ENCODE measurements around the gene SERPINA1. TPM values are rescaled to one million over a fixed set of nuclear protein-coding genes. Genes with fewer than 3 reads are reported as not detected.

The SERPINA1 gene
- total and polyA plus RNA-seq, 2 of the 13 experiments (the other 11 are each of a cell fraction or from before 2014, with no cell fraction given): 3,266 to 11,015 TPM

DNA sequence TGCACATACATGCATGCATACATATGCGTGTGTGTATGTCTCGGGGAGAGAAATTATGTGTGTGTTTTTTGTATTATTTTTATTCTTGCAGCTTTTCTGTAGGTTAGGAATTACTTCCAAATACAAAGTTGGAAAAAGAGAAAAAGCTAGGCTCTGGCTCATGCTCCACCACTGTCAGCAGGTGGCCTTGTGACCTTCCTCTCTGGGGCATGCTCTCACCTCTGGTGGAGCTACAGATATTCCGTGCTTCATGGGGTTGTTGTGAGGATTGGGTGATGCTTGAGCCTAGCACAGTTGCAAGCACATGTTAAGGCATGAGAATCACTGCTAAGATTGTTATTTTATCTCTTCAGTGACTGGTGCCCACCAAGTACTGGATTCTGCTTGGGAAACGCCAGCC is 58.5 kb downstream of the SERPINA1 start (continued):
- TF ChIP-seq, protein P1, sequence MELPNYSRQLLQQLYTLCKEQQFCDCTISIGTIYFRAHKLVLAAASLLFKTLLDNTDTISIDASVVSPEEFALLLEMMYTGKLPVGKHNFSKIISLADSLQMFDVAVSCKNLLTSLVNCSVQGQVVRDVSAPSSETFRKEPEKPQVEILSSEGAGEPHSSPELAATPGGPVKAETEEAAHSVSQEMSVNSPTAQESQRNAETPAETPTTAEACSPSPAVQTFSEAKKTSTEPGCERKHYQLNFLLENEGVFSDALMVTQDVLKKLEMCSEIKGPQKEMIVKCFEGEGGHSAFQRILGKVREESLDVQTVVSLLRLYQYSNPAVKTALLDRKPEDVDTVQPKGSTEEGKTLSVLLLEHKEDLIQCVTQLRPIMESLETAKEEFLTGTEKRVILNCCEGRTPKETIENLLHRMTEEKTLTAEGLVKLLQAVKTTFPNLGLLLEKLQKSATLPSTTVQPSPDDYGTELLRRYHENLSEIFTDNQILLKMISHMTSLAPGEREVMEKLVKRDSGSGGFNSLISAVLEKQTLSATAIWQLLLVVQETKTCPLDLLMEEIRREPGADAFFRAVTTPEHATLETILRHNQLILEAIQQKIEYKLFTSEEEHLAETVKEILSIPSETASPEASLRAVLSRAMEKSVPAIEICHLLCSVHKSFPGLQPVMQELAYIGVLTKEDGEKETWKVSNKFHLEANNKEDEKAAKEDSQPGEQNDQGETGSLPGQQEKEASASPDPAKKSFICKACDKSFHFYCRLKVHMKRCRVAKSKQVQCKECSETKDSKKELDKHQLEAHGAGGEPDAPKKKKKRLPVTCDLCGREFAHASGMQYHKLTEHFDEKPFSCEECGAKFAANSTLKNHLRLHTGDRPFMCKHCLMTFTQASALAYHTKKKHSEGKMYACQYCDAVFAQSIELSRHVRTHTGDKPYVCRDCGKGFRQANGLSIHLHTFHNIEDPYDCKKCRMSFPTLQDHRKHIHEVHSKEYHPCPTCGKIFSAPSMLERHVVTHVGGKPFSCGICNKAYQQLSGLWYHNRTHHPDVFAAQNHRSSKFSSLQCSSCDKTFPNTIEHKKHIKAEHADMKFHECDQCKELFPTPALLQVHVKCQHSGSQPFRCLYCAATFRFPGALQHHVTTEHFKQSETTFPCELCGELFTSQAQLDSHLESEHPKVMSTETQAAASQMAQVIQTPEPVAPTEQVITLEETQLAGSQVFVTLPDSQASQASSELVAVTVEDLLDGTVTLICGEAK (IDR thresholded peaks at IDR 0.05): no peak
- TF ChIP-seq, protein P1 (CRISPR knock-in tag; IDR thresholded peaks at IDR 0.05): no peak
- TF ChIP-seq ZNF629 (CRISPR knock-in tag; conservative IDR thresholded peaks at IDR 0.05) (no peak), PAX8 (CRISPR knock-in tag; IDR thresholded peaks at IDR 0.05; ENCODE audit: borderline replicate concordance) (no peak), ZFP1 (CRISPR knock-in tag; IDR thresholded peaks at IDR 0.05) (no peak), PCBP2 (optimal IDR thresholded peaks at IDR 0.05; ENCODE audit: low read depth, low read length, poor library complexity, severe bottlenecking) (no peak), ERF (CRISPR knock-in tag; IDR thresholded peaks at IDR 0.05) (no peak), FIP1L1 (IDR thresholded peaks at IDR 0.05; ENCODE audit: borderline replicate concordance, insufficient read depth, low read depth, low read length) (no peak), TBX2 (CRISPR knock-in tag; IDR thresholded peaks at IDR 0.05; ENCODE audit: borderline replicate concordance) (no peak), ZMAT3 (CRISPR knock-in tag; conservative IDR thresholded peaks at IDR 0.05) (no peak), ZBTB3 (CRISPR knock-in tag; IDR thresholded peaks at IDR 0.05; ENCODE audit: borderline replicate concordance, low read depth) (no peak), TOE1 (CRISPR knock-in tag; IDR thresholded peaks at IDR 0.05) (no peak), CHD2 (IDR thresholded peaks at IDR 0.05; ENCODE audit: low read depth, low read length) (no peak), GLI4 (CRISPR knock-in tag; IDR thresholded peaks at IDR 0.05; ENCODE audit: borderline replicate concordance) (no peak), TCF12 (IDR thresholded peaks at IDR 0.05) (no peak), TCF12 (CRISPR knock-in tag; IDR thresholded peaks at IDR 0.05) (no peak), ZNF546 (CRISPR knock-in tag; conservative IDR thresholded peaks at IDR 0.05) (no peak), ZNF501 (CRISPR knock-in tag; IDR thresholded peaks at IDR 0.05) (no peak), ZSCAN21 (CRISPR knock-in tag; IDR thresholded peaks at IDR 0.05; ENCODE audit: borderline replicate concordance) (no peak)
- TF ChIP-seq, protein P2, sequence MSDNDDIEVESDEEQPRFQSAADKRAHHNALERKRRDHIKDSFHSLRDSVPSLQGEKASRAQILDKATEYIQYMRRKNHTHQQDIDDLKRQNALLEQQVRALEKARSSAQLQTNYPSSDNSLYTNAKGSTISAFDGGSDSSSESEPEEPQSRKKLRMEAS (IDR thresholded peaks at IDR 0.05): peak; percentile 30; the same call in 1 of the 2 replicates
- TF ChIP-seq, protein P3, sequence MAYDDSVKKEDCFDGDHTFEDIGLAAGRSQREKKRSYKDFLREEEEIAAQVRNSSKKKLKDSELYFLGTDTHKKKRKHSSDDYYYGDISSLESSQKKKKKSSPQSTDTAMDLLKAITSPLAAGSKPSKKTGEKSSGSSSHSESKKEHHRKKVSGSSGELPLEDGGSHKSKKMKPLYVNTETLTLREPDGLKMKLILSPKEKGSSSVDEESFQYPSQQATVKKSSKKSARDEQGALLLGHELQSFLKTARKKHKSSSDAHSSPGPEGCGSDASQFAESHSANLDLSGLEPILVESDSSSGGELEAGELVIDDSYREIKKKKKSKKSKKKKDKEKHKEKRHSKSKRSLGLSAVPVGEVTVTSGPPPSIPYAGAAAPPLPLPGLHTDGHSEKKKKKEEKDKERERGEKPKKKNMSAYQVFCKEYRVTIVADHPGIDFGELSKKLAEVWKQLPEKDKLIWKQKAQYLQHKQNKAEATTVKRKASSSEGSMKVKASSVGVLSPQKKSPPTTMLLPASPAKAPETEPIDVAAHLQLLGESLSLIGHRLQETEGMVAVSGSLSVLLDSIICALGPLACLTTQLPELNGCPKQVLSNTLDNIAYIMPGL (CRISPR knock-in tag; IDR thresholded peaks at IDR 0.05; ENCODE audit: borderline replicate concordance in 1 of 2, low read depth in 1 of 2): peak in 1 of 2 experiments; percentile 19; a peak in 1 of 4 replicates
